GM18858 (cell line): ENCODE measurements around the gene WEE2.
"Not testable (repeated sequence)": the region's sequence is repeated elsewhere in the genome, so short reads cannot be mapped to it uniquely, and the experiment has no call there.

ENCODE experiments used
- ATAC-seq: cut with Tn5 transposase; IDR thresholded peaks from one replicate; pipeline ENCODE4 v1.9.1; 2021; ENCODE audit not compliant: unreplicated experiment

The WEE2 gene

GRCh38 chr7:141689072-141689825 is 18.9 kb upstream of the WEE2 start:
- not testable (repeated sequence) for ATAC-seq

- ATAC-seq = no peak
These were observed 16.6 kb upstream of the WEE2 start for GRCh38 chr7:141691540-141691939.

DNA sequence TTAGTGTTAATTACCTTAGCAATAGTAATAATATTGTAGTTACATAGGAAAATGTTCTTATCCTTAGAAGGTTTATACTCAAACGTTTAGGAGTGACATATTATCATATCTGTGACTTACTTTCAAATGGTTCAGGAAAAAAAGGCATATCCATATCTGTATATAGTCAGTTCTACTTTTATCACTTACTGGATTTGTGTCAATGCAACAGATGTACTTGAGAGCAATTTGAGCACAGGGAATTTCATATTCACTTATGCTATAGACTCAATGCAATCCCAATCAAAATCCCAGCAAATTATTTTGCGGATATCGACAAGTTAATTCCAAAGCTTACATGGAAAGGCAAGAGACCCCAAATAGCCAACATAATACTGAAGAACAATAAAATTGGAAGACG is 16.2 kb upstream of the WEE2 start:
- ATAC-seq = no peak

DNA sequence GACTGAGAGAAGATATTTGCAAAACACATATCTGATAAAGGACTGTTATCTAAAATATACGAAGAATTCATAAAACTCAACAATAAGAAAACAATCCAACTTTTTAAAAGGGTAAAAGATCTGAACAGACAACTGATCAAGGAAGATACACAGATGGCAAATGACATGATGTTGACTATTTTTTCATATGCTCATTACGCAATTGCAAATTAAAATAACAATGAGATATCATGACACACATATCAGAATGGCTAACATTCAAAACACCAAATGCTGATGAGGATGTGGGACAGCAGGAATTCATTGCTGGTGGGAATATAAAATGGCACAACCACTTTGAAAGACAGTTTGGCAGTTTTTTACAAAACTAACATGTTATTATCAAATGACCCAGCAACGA is 15.1 kb upstream of the WEE2 start:
- ATAC-seq = no peak

GRCh38 chr7:141695803-141696289 is 12.3 kb upstream of the WEE2 start:
- ATAC-seq = no peak

- ATAC-seq = no peak
These were observed 11.8 kb upstream of the WEE2 start for GRCh38 chr7:141696348-141696747.

- ATAC-seq = no peak
These were observed 10.8 kb upstream of the WEE2 start for GRCh38 chr7:141697211-141697871.

DNA sequence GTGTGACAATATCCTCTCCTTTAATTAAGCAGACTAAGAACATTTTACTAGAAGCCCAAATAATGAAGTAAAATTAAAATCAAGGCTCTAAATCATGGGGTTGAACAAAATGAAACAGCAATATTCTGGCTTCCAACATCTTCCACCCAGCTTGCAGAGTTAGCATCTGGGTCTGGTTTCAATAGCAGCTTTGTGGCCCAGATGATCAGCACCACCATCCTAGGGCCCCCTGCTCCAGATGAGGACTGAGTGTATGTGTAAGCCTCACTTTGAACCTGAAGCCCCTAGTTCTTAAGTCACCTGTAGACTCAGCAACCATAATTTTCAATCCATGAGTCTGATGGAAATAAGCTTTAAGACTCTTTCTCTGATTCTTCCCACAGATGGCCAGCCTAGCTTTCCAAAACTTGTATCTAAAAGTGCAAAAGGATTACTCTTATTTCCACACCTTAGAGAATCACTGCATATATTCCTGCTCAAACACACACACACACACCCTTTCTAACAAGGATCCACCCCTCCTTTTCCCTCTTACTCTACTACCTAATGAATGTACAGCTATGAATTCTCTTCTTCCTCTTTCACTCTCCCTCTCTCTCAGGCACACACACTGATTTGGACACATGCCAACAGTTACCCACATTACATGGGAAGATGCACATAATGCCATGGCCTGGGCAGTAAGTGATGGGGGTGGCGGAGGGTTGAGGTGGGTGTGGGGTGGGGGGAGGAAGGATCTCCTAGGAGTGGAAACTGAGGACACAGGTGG is 9.7 kb upstream of the WEE2 start:
- no peak for ATAC-seq

- ATAC-seq = no peak
These were observed 8.3 kb upstream of the WEE2 start for GRCh38 chr7:141699860-141700259.

DNA sequence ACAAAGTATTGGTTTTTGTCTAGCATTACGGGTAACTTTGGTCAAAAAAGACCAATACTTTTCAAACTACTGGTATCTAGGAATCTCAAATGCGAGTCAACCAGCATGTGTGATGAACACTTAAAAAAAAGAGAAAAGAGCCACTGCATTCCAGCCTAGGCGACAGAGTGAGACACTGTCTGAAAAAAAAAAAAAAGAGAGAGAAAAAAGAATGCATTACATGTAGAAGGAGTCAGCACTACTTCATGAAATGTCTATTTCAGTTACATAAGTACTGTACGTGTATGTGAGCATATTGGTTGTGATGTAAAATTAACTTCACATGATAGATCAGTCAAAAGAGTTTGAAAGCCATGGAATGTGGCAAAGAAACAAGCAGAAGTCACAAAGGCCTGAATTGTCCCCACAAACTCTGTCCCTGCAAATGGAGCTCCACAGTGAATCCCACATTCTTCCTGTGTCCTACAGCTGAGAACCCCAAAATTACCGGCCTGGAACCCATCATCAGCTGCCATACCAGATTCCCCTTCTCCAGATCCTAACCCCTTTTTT is 7.8 kb upstream of the WEE2 start:
- no peak for ATAC-seq

DNA sequence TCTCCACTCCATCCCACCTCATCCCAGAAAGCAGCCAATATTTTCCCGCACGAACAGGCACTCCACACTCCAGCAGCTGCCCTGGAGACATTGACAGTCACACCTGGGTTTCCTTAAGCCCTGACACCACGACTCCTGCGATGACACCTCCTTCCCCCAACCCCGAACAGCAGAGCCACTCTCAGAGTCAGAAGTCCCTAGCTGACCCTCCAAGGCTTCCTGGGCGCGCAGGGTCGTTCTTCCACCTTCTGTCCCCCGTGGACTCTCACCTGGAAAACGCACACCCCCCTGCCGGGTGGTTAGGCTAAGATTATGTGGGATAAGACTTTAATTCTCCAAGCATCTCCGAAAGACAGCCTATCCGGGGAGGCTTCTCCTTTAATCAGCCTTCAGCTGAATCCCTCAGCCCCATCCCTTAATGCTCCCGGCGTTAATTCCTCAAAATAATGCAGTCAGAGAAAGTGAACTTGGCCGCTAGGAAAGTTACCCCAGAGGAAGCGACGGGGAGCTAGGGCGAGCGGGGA is 7.2 kb upstream of the WEE2 start:
- ATAC-seq = no peak

DNA sequence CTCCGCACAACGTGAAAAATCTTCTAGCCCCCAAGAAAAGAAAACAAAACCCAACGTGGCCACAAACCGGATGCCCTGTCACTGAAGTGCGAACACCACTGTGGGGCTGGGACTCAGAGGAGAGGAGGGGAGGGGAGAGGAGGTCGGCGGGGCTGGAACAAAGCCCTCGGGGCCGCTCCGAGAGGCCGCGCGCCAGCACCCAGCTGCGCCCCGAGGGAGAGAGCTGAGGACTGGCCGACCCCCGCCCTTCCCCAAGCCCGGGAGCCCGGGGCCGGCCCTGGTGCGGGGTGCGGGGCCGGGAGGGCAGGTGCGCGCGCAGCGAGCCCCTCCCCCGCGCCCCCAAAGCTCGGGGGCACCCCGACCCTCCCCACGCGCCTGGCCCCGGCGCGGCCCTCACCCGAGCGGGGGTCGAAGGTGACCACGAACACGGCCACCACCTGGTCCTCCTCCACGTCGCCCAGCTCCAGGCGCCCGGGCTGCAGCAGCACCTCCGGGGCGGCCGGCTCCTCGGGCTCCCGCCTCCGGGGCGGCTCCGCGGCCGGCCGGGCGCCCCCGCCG is 6.6 kb upstream of the WEE2 start:
- ATAC-seq = peak; percentile 50

- peak; percentile 67 for ATAC-seq
These were observed 6.0 kb upstream of the WEE2 start, which contains the start of gene DENND11 for GRCh38 chr7:141702047-141702567. Gene DENND11, minus strand, starts transcription at chr7:141702166. Its CDS starts 13 bp downstream, at chr7:141702153.

DNA sequence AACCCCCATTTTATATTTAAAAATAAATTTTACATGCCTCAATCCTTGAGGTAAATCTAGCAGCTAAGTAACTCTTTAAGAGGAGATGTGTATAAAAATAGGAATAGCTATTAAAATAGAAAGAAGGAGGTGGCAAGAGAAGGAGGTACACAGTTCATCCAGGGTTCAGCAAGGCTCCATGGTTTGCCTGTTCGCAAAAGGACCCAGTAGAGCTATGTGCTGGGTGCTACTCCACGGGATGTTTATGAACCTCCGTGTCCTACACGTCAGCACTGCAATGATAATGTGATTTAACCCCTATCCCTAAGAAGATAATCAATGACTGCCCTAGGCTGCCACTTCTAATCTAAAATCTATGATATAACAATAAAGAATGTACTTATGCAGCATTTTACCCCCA is 5.3 kb upstream of the WEE2 start:
- no peak for ATAC-seq

- ATAC-seq = no peak
These were observed 4.0 kb upstream of the WEE2 start for GRCh38 chr7:141704112-141704511.

- no peak for ATAC-seq
These were observed 3.4 kb upstream of the WEE2 start for GRCh38 chr7:141704741-141705140.

DNA sequence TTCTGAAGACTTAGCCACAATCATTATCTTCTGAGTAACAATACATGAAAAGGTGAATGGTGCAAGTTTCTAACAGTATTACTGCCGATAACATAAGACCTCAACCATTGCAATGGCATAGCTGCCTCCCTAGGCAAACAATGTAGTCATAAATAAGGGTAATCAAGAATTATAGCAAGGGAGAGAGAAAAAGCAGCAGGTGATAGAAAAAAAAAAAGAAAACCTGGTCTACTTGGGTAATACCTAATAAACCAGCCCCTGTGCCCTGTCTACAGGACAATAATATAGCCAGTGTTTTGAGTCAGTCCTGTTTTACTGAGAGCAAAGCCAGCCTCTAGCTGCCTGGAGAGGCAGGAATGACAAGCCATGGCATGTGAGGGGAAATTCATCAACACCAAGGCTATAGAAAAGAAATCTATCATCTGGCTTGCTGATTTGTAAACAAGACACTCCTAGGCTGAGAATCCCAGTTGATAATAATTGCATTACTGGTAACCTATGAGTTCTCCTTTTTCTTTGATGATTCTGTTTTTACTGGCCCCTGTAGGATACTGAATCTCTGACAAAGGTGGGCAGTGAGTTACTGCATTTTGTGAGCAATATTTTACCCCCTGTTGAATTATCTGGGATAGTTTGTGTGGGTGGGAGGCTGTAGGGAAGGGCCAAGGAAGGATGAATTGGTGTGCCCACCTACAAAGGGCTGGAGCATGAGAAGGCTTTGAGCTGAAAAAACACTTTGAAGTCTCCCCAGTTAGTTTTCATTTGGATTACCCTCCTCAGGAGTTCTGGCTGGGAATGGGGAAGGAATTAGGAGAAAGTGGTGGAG is 1.7 kb upstream of the WEE2 start:
- ATAC-seq = no peak

GRCh38 chr7:141709318-141709717 is 1.2 kb downstream of the WEE2 start:
- no peak for ATAC-seq

DNA sequence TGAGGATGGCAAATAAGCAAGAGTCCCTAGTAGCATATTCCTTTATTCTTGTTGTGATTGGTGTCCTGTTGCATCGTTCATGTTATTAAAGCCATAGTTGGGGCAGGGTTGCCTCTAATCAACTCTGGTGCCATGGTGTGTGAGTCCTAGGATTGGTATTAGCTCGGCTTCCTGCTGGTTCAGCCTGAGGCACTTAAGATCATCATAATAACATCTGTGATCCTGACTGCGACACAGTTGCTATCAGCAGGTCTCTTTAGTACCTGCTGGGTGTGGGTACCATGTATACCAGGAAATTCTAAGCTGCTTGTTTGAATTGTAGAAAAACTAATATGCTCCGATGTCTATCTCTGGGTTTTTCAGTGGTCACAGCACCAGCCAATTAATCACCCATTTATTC is 1.6 kb downstream of the WEE2 start:
- no peak for ATAC-seq

GRCh38 chr7:141710301-141710700 is 2.1 kb downstream of the WEE2 start:
- no peak for ATAC-seq
